Testis (tissue), 2 donors: Measurements from ENCODE around the gene LAMA5.

Source experiments
- CTCF ChIP-seq, 3 experiments: fragments of 450-650 bp in 2 of 3; fragments of 200-600 bp in 1 of 3; sonication (generic) in 1 of 3; IDR thresholded peaks; one replicate each; pipeline ENCODE4 v1.5.1; 2016 to 2019; ENCODE audit warnings: antibody characterized with exemption in 3 of 3, mild to moderate bottlenecking in 2 of 3, moderate library complexity in 1 of 3
- POLR2A ChIP-seq: fragments of 450-650 bp; IDR thresholded peaks from one replicate; pipeline ENCODE4 v1.6.1; 2017; ENCODE audit warnings: antibody characterized with exemption, mild to moderate bottlenecking, moderate library complexity

- no peak for TF ChIP-seq CTCF (IDR thresholded peaks at IDR 0.05)
- TF ChIP-seq POLR2A: no peak
Observed at GRCh38 chr20:62305149-62305764, 61.9 kb downstream of the LAMA5 start.
